Transverse colon (tissue), 4 donors: ENCODE data around the gene DNMT3L. TPM values are rescaled to one million over a fixed set of nuclear protein-coding genes. Genes with fewer than 3 reads are reported as not detected.

Source experiments
- DNase-seq: peaks from one replicate; pipeline ENCODE4 v3.0.0-alpha.2; 2019
- H3K27ac ChIP-seq, 4 donors: fragments of 200-600 bp; sonication (generic); 2 replicates each; pipeline ENCODE4 v1.5.1; 2016 to 2018; ENCODE audit warnings: inconsistent platforms in 4 of 4
- H3K27me3 ChIP-seq: fragments of 200-600 bp; sonication (generic); 2 replicates; pipeline ENCODE4 v1.5.1; 2017; ENCODE audit warnings: inconsistent platforms
- H3K36me3 ChIP-seq, 4 donors: fragments of 200-600 bp; sonication (generic); 2 replicates each; pipeline ENCODE4 v1.5.1; 2017 to 2019; ENCODE audit warnings: inconsistent platforms in 4 of 4
- H3K4me1 ChIP-seq, 4 donors: fragments of 200-600 bp; sonication (generic); 2 replicates each; pipeline ENCODE4 v1.5.1; 2017 to 2020; ENCODE audit warnings: inconsistent platforms in 4 of 4
- H3K4me3 ChIP-seq, 4 donors: fragments of 200-600 bp; sonication (generic); 1 replicate in 1 of 4; 2 replicates in 3 of 4; pipeline versions ENCODE4 v1.5.1 to v1.6.1; 2017 to 2019; ENCODE audit warnings: inconsistent platforms in 4 of 4
- H3K9me3 ChIP-seq, 2 donors: fragments of 200-600 bp; sonication (generic); 2 replicates each; pipeline ENCODE4 v1.5.1; 2017 to 2019; ENCODE audit warnings: inconsistent platforms in 2 of 2
- EP300 ChIP-seq: sonication (generic); formaldehyde crosslinking; IDR thresholded peaks from one replicate; pipeline ENCODE4 v1.6.1; 2017; ENCODE audit warnings: antibody characterized with exemption, low read depth
- POLR2A ChIP-seq: fragments of 450-650 bp; IDR thresholded peaks from one replicate; pipeline ENCODE4 v1.6.1; 2016; ENCODE audit warnings: antibody characterized with exemption, mild to moderate bottlenecking, moderate library complexity
- POLR2AphosphoS5 ChIP-seq, 3 donors: sonication (generic); formaldehyde crosslinking; IDR thresholded peaks; one replicate each; pipeline ENCODE4 v1.6.1; 2016; ENCODE audit warnings: antibody characterized with exemption in 3 of 3
- WGBS, 2 donors: methylation state at CpG; one replicate each; pipeline ENCODE4 v1.1.5; 2018; ENCODE audit warnings: low coverage in 1 of 2; 5-methylcytosine and 5-hydroxymethylcytosine counted together
- in situ Hi-C, 4 donors: fragments of 200-750 bp; cut with MboI; loops; one replicate each; pipeline versions ENCODE4 v1.15.0 to v1.15.1; 2017; ENCODE audit warnings: low sequenced_read_pairs in 3 of 4, low pct_ligation_motif_present in 1 of 4, low pct_unique_long_range_greater_than_20kb in 1 of 4
- intact Hi-C: fragments of 100-400 bp; cut with DNase I; formaldehyde crosslinking; loops from one replicate; pipeline ENCODE4 v1.15.1; 2023; ENCODE audit warnings: low total_unique reads
- total RNA-seq, 4 donors: library from RNA; depleted of rRNA; stranded (reverse); fragments of >200 nt; gene quantifications; one replicate each; pipeline ENCODE4 v1.1.0, GENCODE V29; 2016
- TF ChIP-seq, protein P1 (sequence below), 5 experiments: fragments of 200-600 bp in 3 of 5; fragments of 450-650 bp in 2 of 5; sonication (generic) in 3 of 5; IDR thresholded peaks; 1 replicate in 2 of 5; 2 replicates in 3 of 5; pipeline ENCODE4 v1.5.1; 2016 to 2017; ENCODE audit warnings: antibody characterized with exemption in 5 of 5, inconsistent platforms in 3 of 5, mild to moderate bottlenecking in 2 of 5, moderate library complexity in 1 of 5

DNMT3L gene
- total RNA-seq, 4 donors from 2014 or later, result not detected

DNA sequence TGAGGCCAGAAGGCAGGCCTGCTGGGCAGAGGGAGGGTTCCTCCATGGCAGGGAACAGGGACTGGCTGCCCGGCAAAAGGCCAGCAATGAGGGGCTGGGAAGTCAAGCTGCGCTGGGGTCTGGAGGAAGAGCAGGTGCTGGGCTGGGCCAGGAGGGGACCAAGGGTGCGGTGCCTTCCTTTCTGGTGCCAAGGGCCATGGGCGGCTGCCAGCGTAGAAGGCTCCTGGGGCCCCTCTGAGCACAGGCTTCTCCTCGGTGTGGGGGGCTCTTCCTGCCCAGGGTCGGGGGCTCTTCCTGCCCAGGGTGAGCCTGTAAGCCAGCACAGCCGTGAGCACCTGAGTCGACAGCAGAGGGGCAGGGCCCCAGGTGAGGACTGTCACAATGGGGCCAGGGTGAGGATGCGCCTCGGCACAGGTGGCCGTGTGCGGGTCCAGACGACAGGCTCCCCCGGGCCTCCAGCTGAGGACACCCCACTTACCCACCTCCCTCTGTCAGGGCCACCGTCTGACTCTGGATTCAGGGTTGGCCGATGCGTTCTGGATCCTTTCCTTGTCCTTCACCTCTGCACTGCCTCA lies 10.7 kb upstream of the DNMT3L start:
- DNase-seq, result no peak
- in situ Hi-C loops (loop anchor here in 1 of 4 donors (25.0 kb wide), 3 partner anchors 90 to 235 kb away; partner anchors contain the start of genes LRRC3 and TRPM2), intact Hi-C loops (no loop called here)
- Histone ChIP-seq H3K27me3 (no peaks in the 10 kb centered on the region), H3K36me3 (no peaks in the 10 kb centered on the region), H3K27ac (no peak overlapping the region), H3K4me1 (no peaks in the 10 kb centered on the region), H3K4me3 (no peak overlapping the region), H3K9me3 (no peaks in the 10 kb centered on the region)
- TF ChIP-seq, protein P1, sequence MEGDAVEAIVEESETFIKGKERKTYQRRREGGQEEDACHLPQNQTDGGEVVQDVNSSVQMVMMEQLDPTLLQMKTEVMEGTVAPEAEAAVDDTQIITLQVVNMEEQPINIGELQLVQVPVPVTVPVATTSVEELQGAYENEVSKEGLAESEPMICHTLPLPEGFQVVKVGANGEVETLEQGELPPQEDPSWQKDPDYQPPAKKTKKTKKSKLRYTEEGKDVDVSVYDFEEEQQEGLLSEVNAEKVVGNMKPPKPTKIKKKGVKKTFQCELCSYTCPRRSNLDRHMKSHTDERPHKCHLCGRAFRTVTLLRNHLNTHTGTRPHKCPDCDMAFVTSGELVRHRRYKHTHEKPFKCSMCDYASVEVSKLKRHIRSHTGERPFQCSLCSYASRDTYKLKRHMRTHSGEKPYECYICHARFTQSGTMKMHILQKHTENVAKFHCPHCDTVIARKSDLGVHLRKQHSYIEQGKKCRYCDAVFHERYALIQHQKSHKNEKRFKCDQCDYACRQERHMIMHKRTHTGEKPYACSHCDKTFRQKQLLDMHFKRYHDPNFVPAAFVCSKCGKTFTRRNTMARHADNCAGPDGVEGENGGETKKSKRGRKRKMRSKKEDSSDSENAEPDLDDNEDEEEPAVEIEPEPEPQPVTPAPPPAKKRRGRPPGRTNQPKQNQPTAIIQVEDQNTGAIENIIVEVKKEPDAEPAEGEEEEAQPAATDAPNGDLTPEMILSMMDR (IDR thresholded peaks at IDR 0.05), result no peak
- TF ChIP-seq POLR2A, result no peak
- TF ChIP-seq POLR2AphosphoS5 (IDR thresholded peaks at IDR 0.05), result no peak
- no peak for TF ChIP-seq EP300
- WGBS, 2 donors, result 79% methylated on average over 18 of the region's 18 CpGs; no CpG with 5 or more reads in 1 of the 2 donors

DNA sequence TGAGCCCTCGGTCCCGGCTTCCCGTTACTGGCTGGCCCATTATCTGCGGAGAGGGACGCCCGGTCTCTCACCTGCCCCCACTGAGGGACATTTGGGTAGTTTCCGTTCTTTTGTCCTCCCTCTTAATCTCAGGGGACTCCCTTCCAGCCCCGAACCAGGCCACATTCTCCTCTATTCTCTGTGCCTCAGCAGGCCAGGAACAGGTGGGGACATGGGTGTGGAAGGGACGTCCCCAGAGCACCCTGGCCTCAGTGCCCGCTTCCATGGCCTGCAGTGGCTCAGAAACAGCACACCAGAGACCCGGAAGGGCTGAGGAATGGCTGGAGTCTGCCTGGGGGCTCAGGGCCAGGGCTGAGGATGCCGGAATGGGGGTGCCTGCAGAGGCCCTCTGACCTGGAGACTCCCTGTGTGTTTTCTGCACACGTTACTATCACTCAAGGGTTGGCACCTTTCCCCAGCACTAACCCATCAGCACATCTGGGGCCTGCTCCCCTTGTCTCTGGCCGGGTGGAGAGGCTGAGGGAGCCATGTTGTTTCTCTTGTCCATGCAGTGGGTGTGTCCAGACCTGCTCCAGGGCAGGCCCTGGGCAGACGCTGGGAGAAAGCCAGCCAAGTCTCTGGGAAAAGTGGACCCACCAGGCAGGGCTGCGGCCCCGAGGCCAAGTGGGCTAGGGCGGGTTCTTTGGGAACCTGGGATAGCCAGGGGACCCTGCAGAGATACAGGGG lies 10.0 kb upstream of the DNMT3L start:
- no peak for TF ChIP-seq POLR2A
- no peak for TF ChIP-seq POLR2AphosphoS5 (IDR thresholded peaks at IDR 0.05)
- TF ChIP-seq, protein P1 (IDR thresholded peaks at IDR 0.05), result no peak
- TF ChIP-seq EP300, result no peak
- Histone ChIP-seq H3K4me1 (no peaks in the 10 kb centered on the region), H3K27me3 (no peaks in the 10 kb centered on the region), H3K4me3 (no peak overlapping the region), H3K27ac (no peak overlapping the region), H3K9me3 (no peaks in the 10 kb centered on the region), H3K36me3 (no peaks in the 10 kb centered on the region)
- DNase-seq, result no peak
- intact Hi-C loops, result no loop called here
- WGBS, 2 donors, result 86 to 100% methylated on average over 1 to 16 of the region's 18 CpGs
- in situ Hi-C loops, result loop anchor here in 1 of 4 donors (25.0 kb wide), 3 partner anchors 91 to 234 kb away; partner anchors contain the start of genes LRRC3 and TRPM2

DNA sequence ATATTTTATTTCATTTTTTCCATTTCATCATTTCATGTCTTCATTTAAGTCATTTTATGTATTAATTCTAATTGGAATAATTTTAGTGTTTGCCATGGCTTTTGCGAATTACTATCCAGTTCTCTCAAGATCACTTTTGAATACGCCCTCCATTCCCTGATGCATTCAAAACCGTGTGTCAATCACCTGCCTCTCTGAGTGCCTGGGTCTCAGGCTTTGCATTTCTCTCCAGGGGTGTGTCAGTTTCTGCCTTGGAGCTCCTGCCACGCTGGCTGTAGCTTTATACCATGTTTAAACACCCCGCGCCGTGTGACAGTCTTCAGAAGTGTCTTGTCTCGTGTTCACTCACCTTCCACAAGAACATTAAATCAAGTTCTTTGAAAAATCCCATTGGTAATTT lies 7.4 kb upstream of the DNMT3L start:
- Histone ChIP-seq H3K27ac (no peak overlapping the region), H3K36me3 (no peaks in the 10 kb centered on the region), H3K4me1 (no peaks in the 10 kb centered on the region), H3K9me3 (no peaks in the 10 kb centered on the region), H3K4me3 (no peak overlapping the region), H3K27me3 (no peaks in the 10 kb centered on the region)
- no peak for DNase-seq
- WGBS, 2 donors, result 83 to 84% methylated on average over 8 of the region's 8 CpGs
- TF ChIP-seq POLR2A (no peak), EP300 (no peak), POLR2AphosphoS5 (IDR thresholded peaks at IDR 0.05) (no peak)
- TF ChIP-seq, protein P1 (IDR thresholded peaks at IDR 0.05), result no peak
- intact Hi-C loops, result no loop called here
- in situ Hi-C loops, result loop anchor here in 1 of 4 donors (25.0 kb wide), 3 partner anchors 93 to 232 kb away; partner anchors contain the start of genes LRRC3 and TRPM2

DNA sequence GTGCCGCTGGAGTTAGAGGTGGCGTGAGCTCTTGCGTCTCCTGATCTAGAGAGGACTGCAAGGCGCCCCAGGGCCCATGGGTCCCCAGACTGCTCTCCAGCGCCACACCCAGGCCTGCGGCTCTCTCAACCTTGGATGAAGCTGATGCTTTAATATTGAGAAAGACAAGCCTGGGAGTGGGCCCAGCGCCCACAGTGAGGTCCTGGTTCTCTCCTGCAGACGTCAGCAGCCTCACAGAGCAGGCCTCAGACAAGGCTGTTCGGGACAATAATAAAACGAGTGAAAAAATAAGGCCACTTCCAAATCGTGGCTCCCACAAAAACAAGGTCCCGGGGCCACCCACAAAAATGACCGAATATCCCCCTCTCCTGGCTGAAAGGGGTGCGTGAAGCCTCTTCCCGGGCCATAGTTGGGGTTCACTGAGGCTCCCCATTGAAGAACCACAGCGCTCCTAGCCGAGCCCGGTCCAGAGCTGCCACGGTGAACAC lies 6.0 kb upstream of the DNMT3L start:
- TF ChIP-seq EP300 (no peak), POLR2AphosphoS5 (IDR thresholded peaks at IDR 0.05) (no peak), POLR2A (no peak)
- TF ChIP-seq, protein P1 (IDR thresholded peaks at IDR 0.05), result peak in 2 of 5 experiments; percentile 12 to 25
- Histone ChIP-seq H3K9me3 (no peaks in the 10 kb centered on the region), H3K36me3 (no peaks in the 10 kb centered on the region), H3K4me3 (no peak overlapping the region), H3K4me1 (no peaks in the 10 kb centered on the region), H3K27ac (no peak overlapping the region), H3K27me3 (no peaks in the 10 kb centered on the region)
- peak; percentile 32 for DNase-seq
- intact Hi-C loops (no loop called here), in situ Hi-C loops (loop anchor here in 1 of 4 donors (25.0 kb wide), 3 partner anchors 95 to 230 kb away; partner anchors contain the start of genes LRRC3 and TRPM2)
- 73% methylated on average over 19 of the region's 19 CpGs; no CpG with 5 or more reads in 1 of the 2 donors for WGBS, 2 donors
